Lower leg skin (tissue), 4 donors: ENCODE data around the gene C4orf50. TPM values are rescaled to one million over a fixed set of nuclear protein-coding genes. Genes with fewer than 3 reads are reported as not detected.
A peak's percentile ranks its signal among the peaks of the same experiment; 100 is the strongest.

ENCODE experiments used
- DNase-seq, 2 donors: peaks; one replicate each; pipeline ENCODE4 v3.0.0-alpha.2; 2019; ENCODE audit warnings: low spot score in 2 of 2
- H3K4me3 ChIP-seq: fragments of 200-600 bp; sonication (generic); 2 replicates; pipeline ENCODE4 v1.5.1; 2017; ENCODE audit warnings: mild to moderate bottlenecking, low read depth; ENCODE audit not compliant: poor library complexity, severe bottlenecking
- POLR2A ChIP-seq, 2 donors: fragments of 450-650 bp; IDR thresholded peaks; one replicate each; pipeline ENCODE4 v1.6.1; 2016 to 2017; ENCODE audit warnings: antibody characterized with exemption in 2 of 2, mild to moderate bottlenecking in 1 of 2, moderate library complexity in 1 of 2
- WGBS, 2 donors: methylation state at CpG; one replicate each; pipeline ENCODE4 v1.1.5; 2018; 5-methylcytosine and 5-hydroxymethylcytosine counted together
- intact Hi-C: fragments of 100-400 bp; cut with DNase I; formaldehyde crosslinking; loops from one replicate; pipeline ENCODE4 v1.15.0; 2023; ENCODE audit warnings: low total_unique reads
- total RNA-seq, 4 donors: library from RNA; depleted of rRNA; stranded (reverse); fragments of >200 nt; gene quantifications; one replicate each; pipeline ENCODE4 v1.1.0, GENCODE V29; 2016
- TF ChIP-seq, protein P1 (sequence below), 3 donors: fragments of 450-650 bp; IDR thresholded peaks; one replicate each; pipeline ENCODE4 v1.5.1; 2016; ENCODE audit warnings: antibody characterized with exemption in 3 of 3, mild to moderate bottlenecking in 3 of 3, moderate library complexity in 2 of 3

The C4orf50 gene
- total RNA-seq, 4 donors from 2014 or later: not detected

DNA sequence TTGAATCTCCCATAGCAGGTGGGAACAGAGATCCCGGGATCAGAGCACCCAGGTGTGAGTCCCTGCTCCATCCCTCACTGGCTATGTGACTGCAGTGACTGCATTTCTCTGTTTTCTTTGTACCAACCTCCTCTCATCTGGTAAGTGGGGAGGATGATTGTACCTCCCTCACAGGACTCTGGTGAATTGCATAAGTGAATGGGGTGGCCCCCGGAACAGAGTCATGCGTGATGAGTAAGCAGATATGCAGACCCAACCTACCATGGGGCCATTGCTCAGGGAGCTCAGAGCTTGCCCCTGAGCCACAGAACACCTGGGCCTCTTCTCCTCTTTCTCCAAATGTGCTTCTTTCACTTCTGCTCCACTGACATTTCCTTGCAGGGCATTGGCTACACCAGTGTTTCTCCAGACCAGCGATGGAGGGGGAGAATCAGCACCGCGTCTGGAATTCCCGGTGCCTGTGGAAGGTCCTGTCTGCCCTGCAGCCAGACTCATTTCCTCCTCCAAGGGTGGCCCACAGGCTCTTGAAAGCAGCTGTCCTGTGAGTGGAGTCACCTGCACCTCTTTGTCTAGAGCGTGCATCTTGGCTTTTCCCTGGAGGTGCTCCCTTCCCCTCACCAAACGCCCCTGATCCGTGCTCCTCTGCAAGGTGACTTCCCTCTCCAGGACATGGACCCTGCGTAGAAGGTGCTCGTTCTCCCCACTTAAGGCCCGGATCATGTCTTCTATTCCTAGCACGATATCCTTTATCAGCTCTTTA is 30.0 kb downstream of the C4orf50 start:
- TF ChIP-seq, protein P1, sequence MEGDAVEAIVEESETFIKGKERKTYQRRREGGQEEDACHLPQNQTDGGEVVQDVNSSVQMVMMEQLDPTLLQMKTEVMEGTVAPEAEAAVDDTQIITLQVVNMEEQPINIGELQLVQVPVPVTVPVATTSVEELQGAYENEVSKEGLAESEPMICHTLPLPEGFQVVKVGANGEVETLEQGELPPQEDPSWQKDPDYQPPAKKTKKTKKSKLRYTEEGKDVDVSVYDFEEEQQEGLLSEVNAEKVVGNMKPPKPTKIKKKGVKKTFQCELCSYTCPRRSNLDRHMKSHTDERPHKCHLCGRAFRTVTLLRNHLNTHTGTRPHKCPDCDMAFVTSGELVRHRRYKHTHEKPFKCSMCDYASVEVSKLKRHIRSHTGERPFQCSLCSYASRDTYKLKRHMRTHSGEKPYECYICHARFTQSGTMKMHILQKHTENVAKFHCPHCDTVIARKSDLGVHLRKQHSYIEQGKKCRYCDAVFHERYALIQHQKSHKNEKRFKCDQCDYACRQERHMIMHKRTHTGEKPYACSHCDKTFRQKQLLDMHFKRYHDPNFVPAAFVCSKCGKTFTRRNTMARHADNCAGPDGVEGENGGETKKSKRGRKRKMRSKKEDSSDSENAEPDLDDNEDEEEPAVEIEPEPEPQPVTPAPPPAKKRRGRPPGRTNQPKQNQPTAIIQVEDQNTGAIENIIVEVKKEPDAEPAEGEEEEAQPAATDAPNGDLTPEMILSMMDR (IDR thresholded peaks at IDR 0.05): no peak
- no peak for TF ChIP-seq POLR2A (IDR thresholded peaks at IDR 0.05)
- 77 to 79% methylated on average over 14 of the region's 14 CpGs for WGBS, 2 donors
- intact Hi-C loops: no loop called here
- no peak overlapping the region for H3K4me3 ChIP-seq
- DNase-seq: peak in 1 of 2 donors; percentile 61

DNA sequence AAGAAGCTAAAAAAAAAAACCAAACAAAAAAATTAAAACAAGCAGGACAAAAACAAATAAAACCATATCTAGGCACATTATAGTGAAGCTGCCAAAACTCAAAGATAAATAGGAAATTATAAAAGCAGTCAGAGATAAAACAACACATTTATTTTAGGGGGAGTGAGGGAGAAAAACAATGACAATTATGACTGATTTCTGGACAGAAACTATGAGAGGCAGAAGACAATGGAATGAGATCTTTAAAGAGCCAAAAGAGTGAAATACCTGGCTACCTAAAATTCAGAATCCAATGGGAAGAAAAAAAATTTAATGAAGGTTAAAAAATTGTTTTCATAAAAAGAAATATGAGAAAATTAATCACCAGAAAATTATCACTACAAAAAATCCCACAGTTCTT is 33.4 kb downstream of the C4orf50 start:
- TF ChIP-seq POLR2A (IDR thresholded peaks at IDR 0.05): no peak
- TF ChIP-seq, protein P1 (IDR thresholded peaks at IDR 0.05): no peak
- H3K4me3 ChIP-seq: no peak overlapping the region
- no peak for DNase-seq
- intact Hi-C loops: no loop called here

DNA sequence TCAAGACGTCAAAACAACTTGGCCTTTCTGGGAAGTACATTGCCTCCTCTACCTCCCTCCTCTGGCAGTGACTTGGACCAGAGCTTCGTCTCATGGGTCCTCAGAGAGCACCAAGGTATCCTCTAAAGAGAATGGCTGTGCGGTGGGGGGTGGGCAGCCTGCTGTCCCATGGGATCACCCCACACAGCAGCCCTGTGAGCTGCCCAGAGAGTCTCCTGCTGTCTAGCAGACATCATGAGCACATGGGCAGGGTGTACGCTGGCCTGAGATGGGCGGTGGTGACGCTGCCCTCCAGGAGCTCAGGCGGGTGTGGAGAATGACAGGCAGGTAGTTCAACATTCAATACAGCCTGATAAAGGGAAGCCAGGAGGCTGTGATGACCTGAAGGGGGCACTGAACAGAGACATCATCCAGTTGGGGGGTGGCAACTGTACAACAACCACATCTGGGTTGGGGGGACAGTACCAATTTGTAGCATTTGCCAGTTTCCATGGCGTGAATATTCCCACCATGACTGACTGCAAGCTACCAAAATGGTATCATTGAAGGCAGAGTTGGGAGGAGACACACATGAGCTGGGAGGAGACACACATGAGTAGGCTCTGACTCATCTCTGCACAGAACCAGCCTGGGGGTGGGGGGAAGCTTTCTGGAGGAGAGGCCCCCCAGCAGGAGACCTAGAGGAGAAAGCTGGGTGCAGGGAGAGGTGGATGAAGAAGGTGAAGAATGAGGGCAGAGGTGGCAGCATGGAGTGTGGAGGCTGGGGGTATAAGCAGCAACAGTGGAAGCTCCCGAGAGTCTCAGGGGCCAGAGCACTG is 35.9 kb downstream of the C4orf50 start:
- H3K4me3 ChIP-seq: no peak overlapping the region
- no peak for TF ChIP-seq POLR2A (IDR thresholded peaks at IDR 0.05)
- TF ChIP-seq, protein P1 (IDR thresholded peaks at IDR 0.05): no peak
- WGBS, 2 donors: 80% methylated on average over 9 of the region's 9 CpGs
- DNase-seq: peak in 1 of 2 donors; percentile 46
- intact Hi-C loops: no loop called here

DNA sequence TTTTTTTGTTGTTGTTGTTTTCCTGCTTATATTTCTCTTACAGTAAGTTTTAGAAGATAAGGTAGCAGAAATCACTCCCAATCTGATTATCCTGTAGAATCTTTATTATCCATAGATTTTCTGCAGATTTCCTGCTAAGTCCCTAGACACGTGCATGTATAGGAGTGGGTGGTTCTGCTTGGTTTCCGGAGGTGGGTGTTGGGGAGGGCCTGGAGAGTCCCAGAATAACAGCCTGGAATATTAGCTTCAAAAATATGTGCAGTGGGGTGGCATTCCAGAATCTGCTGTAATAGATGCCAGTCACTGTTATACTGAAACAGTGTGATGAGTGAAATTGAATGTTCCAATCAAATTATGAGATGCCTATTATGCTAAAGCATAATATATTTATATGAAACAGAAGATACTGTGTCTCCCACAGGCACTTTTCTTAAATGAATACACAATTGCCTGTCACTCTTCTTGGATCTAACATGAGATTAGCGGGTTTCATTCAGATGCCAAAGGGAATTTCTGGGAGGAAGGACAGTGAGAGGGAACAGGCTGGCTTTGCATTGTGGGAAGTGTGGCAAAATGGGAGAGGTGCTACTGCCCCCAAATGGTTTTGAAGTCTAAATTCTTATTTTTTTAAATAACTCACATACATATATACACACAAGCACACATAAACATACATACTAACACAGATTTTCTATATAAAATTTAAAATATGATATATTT is 37.6 kb downstream of the C4orf50 start:
- WGBS, 2 donors: 28 to 30% methylated on average over 3 of the region's 3 CpGs
- peak in 1 of 2 donors; percentile 43 for DNase-seq
- TF ChIP-seq, protein P1 (IDR thresholded peaks at IDR 0.05): no peak
- TF ChIP-seq POLR2A (IDR thresholded peaks at IDR 0.05): no peak
- H3K4me3 ChIP-seq: no peak overlapping the region
- intact Hi-C loops: no loop called here

DNA sequence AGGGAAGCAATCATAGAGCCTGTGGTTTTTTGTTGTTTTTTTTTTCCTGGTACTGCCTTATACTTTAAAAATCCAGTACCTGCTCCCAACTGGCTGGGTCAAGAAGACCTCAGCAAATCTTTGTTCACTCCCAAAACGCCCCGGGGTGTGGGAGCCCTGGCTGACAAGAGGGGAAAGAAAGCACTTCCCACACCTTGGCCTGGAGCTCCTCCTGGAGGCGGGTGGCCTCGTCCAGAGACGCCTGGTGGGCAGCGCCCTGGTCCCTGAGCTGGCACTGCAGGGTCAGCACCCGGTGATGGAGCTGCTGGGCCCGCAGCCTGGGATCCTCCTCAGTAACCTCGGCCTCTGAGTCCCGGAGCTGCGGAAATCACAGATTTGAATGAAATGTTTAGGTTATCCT is 38.2 kb downstream of the C4orf50 start:
- H3K4me3 ChIP-seq: no peak overlapping the region
- peak in 1 of 2 donors; percentile 59 for DNase-seq
- intact Hi-C loops: no loop called here
- 15% methylated on average over 11 of the region's 11 CpGs for WGBS, 2 donors
- TF ChIP-seq, protein P1 (IDR thresholded peaks at IDR 0.05): no peak
- TF ChIP-seq POLR2A (IDR thresholded peaks at IDR 0.05): no peak
